HG03159 (cell line): Measurements from ENCODE around the gene KIF7.
"Not testable (repeated sequence)": the region's sequence is repeated elsewhere in the genome, so short reads cannot be mapped to it uniquely, and the experiment has no call there.

Source experiments
- ATAC-seq: cut with Tn5 transposase; IDR thresholded peaks from one replicate; pipeline ENCODE4 v1.9.1; 2021; ENCODE audit warnings: mild to moderate bottlenecking, moderate library complexity; ENCODE audit not compliant: unreplicated experiment

Gene KIF7

GRCh38 chr15:89654847-89655805 lies at the start of gene KIF7:
TSS of gene KIF7 (minus strand) at chr15:89655467. CDS start at chr15:89652930, 2,537 bp downstream.
- ATAC-seq = no peak

GRCh38 chr15:89704411-89704810 lies 49.1 kb upstream of the KIF7 start:
- ATAC-seq = no peak

GRCh38 chr15:89695198-89695597 lies 39.9 kb upstream of the KIF7 start:
- no peak for ATAC-seq

GRCh38 chr15:89693696-89694095 lies 38.4 kb upstream of the KIF7 start:
- no peak for ATAC-seq

GRCh38 chr15:89693091-89693490 lies 37.8 kb upstream of the KIF7 start:
- no peak for ATAC-seq

GRCh38 chr15:89690276-89691218 lies 35.3 kb upstream of the KIF7 start, which contains the start of the genes PEX11A and WDR93:
TSS of gene PEX11A (minus strand) at chr15:89690754. CDS start at chr15:89690632, 122 bp downstream.
TSS of gene WDR93 (plus strand) at chr15:89690811. CDS start at chr15:89701747, 10,936 bp downstream.
- peak; percentile 91 for ATAC-seq

- not testable (repeated sequence) for ATAC-seq
Observed at GRCh38 chr15:89689930-89690275, 34.6 kb upstream of the KIF7 start.

GRCh38 chr15:89686522-89686921 lies 31.3 kb upstream of the KIF7 start:
- no peak for ATAC-seq

- no peak for ATAC-seq
Observed at GRCh38 chr15:89685995-89686394, 30.7 kb upstream of the KIF7 start.

- no peak for ATAC-seq
Observed at GRCh38 chr15:89681146-89681545, 25.9 kb upstream of the KIF7 start.

- no peak for ATAC-seq
Observed at GRCh38 chr15:89680282-89680873, 25.1 kb upstream of the KIF7 start.

GRCh38 chr15:89679212-89679611 lies 23.9 kb upstream of the KIF7 start, which contains the start of gene PLIN1:
TSS of gene PLIN1 (minus strand) at chr15:89679367. CDS start at chr15:89677489, 1,878 bp downstream.
- no peak for ATAC-seq

- no peak for ATAC-seq
Observed at GRCh38 chr15:89677381-89677780, 22.1 kb upstream of the KIF7 start.

- ATAC-seq = no peak
Observed at GRCh38 chr15:89675606-89676005, 20.3 kb upstream of the KIF7 start.

- ATAC-seq = no peak
Observed at GRCh38 chr15:89674526-89674925, 19.3 kb upstream of the KIF7 start.

GRCh38 chr15:89673165-89673512 lies 17.9 kb upstream of the KIF7 start:
- ATAC-seq = no peak

- no peak for ATAC-seq
Observed at GRCh38 chr15:89672221-89673164, 17.2 kb upstream of the KIF7 start.

- no peak for ATAC-seq
Observed at GRCh38 chr15:89671687-89672086, 16.4 kb upstream of the KIF7 start.

GRCh38 chr15:89670971-89671560 lies 15.8 kb upstream of the KIF7 start:
- ATAC-seq = no peak
